GM12878 (cell line): ENCODE measurements around the gene PRM2. TPM values are rescaled to one million over a fixed set of nuclear protein-coding genes. Genes with fewer than 3 reads are reported as not detected.

Source experiments
- ATAC-seq: fragments of 200-7000 bp; cut with Tn5 transposase; 3 replicates; pipeline ENCODE4 v1.9.1; 2020; ENCODE audit warnings: mild to moderate bottlenecking, moderate library complexity
- BruUV-seq: library from RNA; stranded (reverse); fragments of 400-500 nt; replicated peaks from 2 replicates; lab custom pipeline; 2021; lab: Mats Ljungman, UMichigan
- CTCF ChIA-PET: fragments of 300-600 bp; sonication (Branson Sonifier 250); formaldehyde crosslinking; extraction: SDS; loops from one replicate; lab custom pipeline; 2021; ENCODE audit warnings: inconsistent platforms; lab: Yijun Ruan, JAX
- POLR2A ChIA-PET: fragments of 350-600 bp; formaldehyde crosslinking; extraction: SDS; loops from one replicate; lab custom pipeline; 2021; ENCODE audit warnings: inconsistent platforms; lab: Charles Lee
- RAD21 ChIA-PET: fragments of 300-600 bp; sonication (Branson Sonifier 250); formaldehyde crosslinking; loops from one replicate; lab custom pipeline; 2023; ENCODE audit warnings: antibody characterized with exemption; ENCODE audit not compliant: unreplicated experiment; lab: Charles Lee
- SMC1A ChIA-PET: fragments of 300-600 bp; sonication (Branson Sonifier 250); formaldehyde crosslinking; loops from one replicate; lab custom pipeline; 2023; ENCODE audit not compliant: unreplicated experiment, uncharacterized antibody; lab: Charles Lee
- DNase-seq: peaks from one replicate; pipeline ENCODE4 v3.0.0-alpha.2; 2011; ENCODE audit warnings: low read depth, low spot score
- FAIRE-seq: peaks from 3 replicates; lab custom pipeline; 2011; peaks lifted over from hg19 to GRCh38; lab: Jason Lieb, UNC
- H2AFZ ChIP-seq: 2 replicates; pipeline ENCODE4 v1.6.0; 2011; ENCODE audit warnings: low read depth, low read length, control low read depth; ENCODE audit not compliant: control insufficient read depth
- H3K27ac ChIP-seq: 2 replicates; pipeline ENCODE4 v1.5.1; 2011; ENCODE audit warnings: control low read depth; ENCODE audit not compliant: control insufficient read depth, insufficient read depth
- H3K27me3 ChIP-seq, 2 experiments: replicated peaks in 1 of 2; 2 replicates each; pipeline versions ENCODE4 v1.6.0 to v1.6.1; 2011; ENCODE audit warnings: low read length in 1 of 2; ENCODE audit not compliant: control insufficient read depth in 2 of 2, insufficient read depth in 2 of 2
- H3K36me3 ChIP-seq, 2 experiments: 2 replicates each; pipeline ENCODE4 v1.5.1; 2011; ENCODE audit warnings: low read length in 1 of 2; ENCODE audit not compliant: control insufficient read depth in 2 of 2, insufficient read depth in 2 of 2
- H3K4me1 ChIP-seq: 2 replicates; pipeline ENCODE4 v1.6.1; 2011; ENCODE audit warnings: mild to moderate bottlenecking, low read length, moderate library complexity, mixed read lengths; ENCODE audit not compliant: control insufficient read depth, insufficient read depth
- H3K4me2 ChIP-seq: 2 replicates; pipeline ENCODE4 v1.6.0; 2011; ENCODE audit warnings: control low read depth; ENCODE audit not compliant: control insufficient read depth, insufficient read depth
- H3K4me3 ChIP-seq: fragments of 200-600 bp; sonication (generic); 2 replicates; pipeline ENCODE4 v1.5.1; 2016
- H3K79me2 ChIP-seq: 2 replicates; pipeline ENCODE4 v1.6.0; 2011; ENCODE audit warnings: low read length; ENCODE audit not compliant: control insufficient read depth, insufficient read depth
- H3K9ac ChIP-seq: 2 replicates; pipeline ENCODE4 v1.8.0; 2011; ENCODE audit warnings: low read length, control low read depth, mixed read lengths; ENCODE audit not compliant: control insufficient read depth, insufficient read depth
- H3K9me3 ChIP-seq: replicated peaks from 3 replicates; pipeline ENCODE4 v1.5.1; 2011; ENCODE audit warnings: mild to moderate bottlenecking, low read length; ENCODE audit not compliant: control insufficient read depth, insufficient read depth
- H4K20me1 ChIP-seq: 2 replicates; pipeline ENCODE4 v1.6.0; 2011; ENCODE audit not compliant: control insufficient read depth, insufficient read depth
- NRF1 ChIP-seq: conservative IDR thresholded peaks from 2 replicates; pipeline ENCODE4 v1.6.1; 2011; ENCODE audit warnings: mild to moderate bottlenecking, low read depth, low read length, improper control_type of control experiment
- POLR2AphosphoS5 ChIP-seq: IDR thresholded peaks from 2 replicates; pipeline ENCODE4 v1.6.1; 2011; ENCODE audit warnings: mild to moderate bottlenecking, low read length, inconsistent platforms
- TCF12 ChIP-seq: IDR thresholded peaks from 2 replicates; pipeline ENCODE4 v1.6.1; 2011; ENCODE audit warnings: low read depth, mild to moderate bottlenecking, low read length
- ZNF274 ChIP-seq: IDR thresholded peaks from one replicate; pipeline ENCODE4 v1.8.0; 2011; ENCODE audit not compliant: insufficient read length, insufficient read depth
- ZNF384 ChIP-seq: IDR thresholded peaks from 2 replicates; pipeline ENCODE4 v1.6.1; 2012; ENCODE audit warnings: low read depth, mild to moderate bottlenecking, low read length, improper control_type of control experiment, borderline replicate concordance
- WGBS: methylation state at CpG from one replicate; pipeline ENCODE4 v1.1.6; 2016; ENCODE audit warnings: low lambda C conversion rate; ENCODE audit not compliant: insufficient replicate concordance, insufficient coverage; ENCODE audit errors: missing lambda C conversion rate; 5-methylcytosine and 5-hydroxymethylcytosine counted together
- in situ Hi-C: fragments of 300-500 bp; cut with MboI; formaldehyde crosslinking; loops from 9 replicates; pipeline ENCODE4 v1.14.3; 2018; ENCODE audit warnings: mixed read lengths
- intact Hi-C: fragments of 100-400 bp; cut with micrococcal nuclease; formaldehyde crosslinking; loops from one replicate; pipeline ENCODE4 v1.14.2; 2022; ENCODE audit not compliant: unreplicated experiment
- polyA plus RNA-seq, 11 experiments: library from polyadenylated mRNA; depleted of rRNA in 4 of 11; unstranded in 6 of 11; stranded (reverse) in 5 of 11; fragments of >200 nt; fragmentation: Nextera tagmentation in 4 of 11; fragmentation: Illumina TruSeq in 1 of 11; extraction: Ambion mirVana in 4 of 11; extraction: Trizol in 1 of 11; gene quantifications; 1 replicate in 1 of 11; 2 replicates in 10 of 11; pipeline versions ENCODE4 v1.2.1 to v1.2.3, GENCODE V29; 2011 to 2016; ENCODE audit warnings: inconsistent platforms in 2 of 11, missing spikeins in 2 of 11, low read depth in 1 of 11
- total RNA-seq, 4 experiments: library from RNA; depleted of rRNA in 3 of 4; stranded (reverse); fragments of >200 nt in 3 of 4; fragmentation: Illumina TruSeq in 1 of 4; extraction: Trizol in 1 of 4; gene quantifications; 2 replicates each; pipeline versions ENCODE4 v1.2.1 to v1.2.3, GENCODE V29; 2013 to 2021
- TF ChIP-seq, protein P1 (sequence below): fragments of 450-650 bp; IDR thresholded peaks from 2 replicates; pipeline ENCODE4 v1.6.1; 2018; ENCODE audit warnings: mild to moderate bottlenecking, low read depth, moderate library complexity; ENCODE audit not compliant: partially characterized antibody
- TF ChIP-seq, protein P2 (sequence below): IDR thresholded peaks from 2 replicates; pipeline ENCODE4 v1.6.1; 2011; ENCODE audit warnings: mild to moderate bottlenecking, low read depth, low read length, moderate library complexity; ENCODE audit not compliant: insufficient replicate concordance
- TF ChIP-seq, protein P3 (sequence below): fragments of 450-650 bp; IDR thresholded peaks from 2 replicates; pipeline ENCODE4 v1.6.1; 2018; ENCODE audit warnings: borderline replicate concordance, mild to moderate bottlenecking; ENCODE audit not compliant: partially characterized antibody
- TF ChIP-seq, protein P4 (sequence below): fragments of 450-650 bp; IDR thresholded peaks from 2 replicates; pipeline ENCODE4 v1.6.1; 2017; ENCODE audit warnings: mild to moderate bottlenecking, low read depth, inconsistent platforms; ENCODE audit not compliant: poor library complexity, severe bottlenecking

PRM2 gene
- total and polyA plus RNA-seq, 10 of the 15 experiments (the other 5 are each of a cell fraction or from before 2014, with no cell fraction given), result not detected

DNA sequence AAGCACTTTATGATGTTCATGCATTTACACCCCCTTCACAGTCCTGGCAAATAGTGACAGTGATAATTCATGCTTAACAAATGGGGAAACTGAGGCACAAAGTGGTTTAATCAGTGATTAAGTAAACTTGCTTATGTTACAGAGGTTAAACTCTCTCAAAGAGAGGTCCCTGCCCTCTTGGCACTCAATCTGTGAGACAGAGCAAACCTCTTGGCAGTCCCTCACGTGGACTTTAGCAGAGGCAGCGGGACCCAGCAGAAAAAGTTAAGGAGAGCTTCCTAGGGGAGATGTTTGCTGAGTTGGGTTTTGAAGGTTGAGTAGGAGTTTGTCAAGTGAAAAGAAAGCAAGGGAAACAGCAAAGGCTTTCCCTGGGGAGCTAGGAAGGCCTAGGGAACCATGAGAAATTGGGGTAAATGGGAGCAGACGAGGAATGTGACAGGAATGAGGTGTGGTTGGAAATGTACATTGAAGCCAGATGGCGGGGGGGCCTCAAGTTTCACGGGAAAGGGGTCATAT lies 31.0 kb downstream of the PRM2 start:
- 72% methylated on average over 5 of the region's 5 CpGs for WGBS
- Histone ChIP-seq H3K4me1 (peaks cover 12% of the 10 kb centered on the region), H3K4me2 (no peak overlapping the region), H3K27me3 (no peaks in the 10 kb centered on the region), H3K4me3 (no peak overlapping the region), H3K9ac (no peak overlapping the region), H3K79me2 (no peaks in the 10 kb centered on the region), H4K20me1 (no peaks in the 10 kb centered on the region), H3K36me3 (no peaks in the 10 kb centered on the region), H2AFZ (no peak overlapping the region), H3K9me3 (no peaks in the 10 kb centered on the region; the same call in 2 of the 3 replicates), H3K27ac (no peak overlapping the region)
- POLR2A ChIA-PET, result interaction anchor here (0.6 to 1.4 kb wide), 2 partner anchors 9 to 344 kb away, joined by 4 to 6 read pairs; no protein-coding TSS in a partner anchor
- CTCF ChIA-PET, result no interaction called here
- in situ Hi-C loops, result no loop called here
- SMC1A ChIA-PET, result interaction anchor here (1.0 to 3.3 kb wide), 7 partner anchors 8 to 281 kb away, joined by 3 to 15 read pairs (median 4); no protein-coding TSS in a partner anchor
- no TSS peak for BruUV-seq
- ATAC-seq (no peak), DNase-seq (no peak), FAIRE-seq (no peak)
- intact Hi-C loops, result no loop called here
- RAD21 ChIA-PET, result interaction anchor here (0.6 to 3.3 kb wide), 4 partner anchors 20 to 55 kb away, joined by 3 to 13 read pairs (median 5); no protein-coding TSS in a partner anchor
- TF ChIP-seq, protein P1, sequence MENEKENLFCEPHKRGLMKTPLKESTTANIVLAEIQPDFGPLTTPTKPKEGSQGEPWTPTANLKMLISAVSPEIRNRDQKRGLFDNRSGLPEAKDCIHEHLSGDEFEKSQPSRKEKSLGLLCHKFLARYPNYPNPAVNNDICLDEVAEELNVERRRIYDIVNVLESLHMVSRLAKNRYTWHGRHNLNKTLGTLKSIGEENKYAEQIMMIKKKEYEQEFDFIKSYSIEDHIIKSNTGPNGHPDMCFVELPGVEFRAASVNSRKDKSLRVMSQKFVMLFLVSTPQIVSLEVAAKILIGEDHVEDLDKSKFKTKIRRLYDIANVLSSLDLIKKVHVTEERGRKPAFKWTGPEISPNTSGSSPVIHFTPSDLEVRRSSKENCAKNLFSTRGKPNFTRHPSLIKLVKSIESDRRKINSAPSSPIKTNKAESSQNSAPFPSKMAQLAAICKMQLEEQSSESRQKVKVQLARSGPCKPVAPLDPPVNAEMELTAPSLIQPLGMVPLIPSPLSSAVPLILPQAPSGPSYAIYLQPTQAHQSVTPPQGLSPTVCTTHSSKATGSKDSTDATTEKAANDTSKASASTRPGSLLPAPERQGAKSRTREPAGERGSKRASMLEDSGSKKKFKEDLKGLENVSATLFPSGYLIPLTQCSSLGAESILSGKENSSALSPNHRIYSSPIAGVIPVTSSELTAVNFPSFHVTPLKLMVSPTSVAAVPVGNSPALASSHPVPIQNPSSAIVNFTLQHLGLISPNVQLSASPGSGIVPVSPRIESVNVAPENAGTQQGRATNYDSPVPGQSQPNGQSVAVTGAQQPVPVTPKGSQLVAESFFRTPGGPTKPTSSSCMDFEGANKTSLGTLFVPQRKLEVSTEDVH, result no peak
- TF ChIP-seq NRF1 (no peak), POLR2AphosphoS5 (no peak), ZNF274 (no peak), TCF12 (no peak), ZNF384 (no peak)
- TF ChIP-seq, protein P2, sequence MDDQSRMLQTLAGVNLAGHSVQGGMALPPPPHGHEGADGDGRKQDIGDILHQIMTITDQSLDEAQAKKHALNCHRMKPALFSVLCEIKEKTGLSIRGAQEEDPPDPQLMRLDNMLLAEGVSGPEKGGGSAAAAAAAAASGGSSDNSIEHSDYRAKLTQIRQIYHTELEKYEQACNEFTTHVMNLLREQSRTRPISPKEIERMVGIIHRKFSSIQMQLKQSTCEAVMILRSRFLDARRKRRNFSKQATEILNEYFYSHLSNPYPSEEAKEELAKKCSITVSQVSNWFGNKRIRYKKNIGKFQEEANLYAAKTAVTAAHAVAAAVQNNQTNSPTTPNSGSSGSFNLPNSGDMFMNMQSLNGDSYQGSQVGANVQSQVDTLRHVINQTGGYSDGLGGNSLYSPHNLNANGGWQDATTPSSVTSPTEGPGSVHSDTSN, result no peak
- TF ChIP-seq, protein P3, sequence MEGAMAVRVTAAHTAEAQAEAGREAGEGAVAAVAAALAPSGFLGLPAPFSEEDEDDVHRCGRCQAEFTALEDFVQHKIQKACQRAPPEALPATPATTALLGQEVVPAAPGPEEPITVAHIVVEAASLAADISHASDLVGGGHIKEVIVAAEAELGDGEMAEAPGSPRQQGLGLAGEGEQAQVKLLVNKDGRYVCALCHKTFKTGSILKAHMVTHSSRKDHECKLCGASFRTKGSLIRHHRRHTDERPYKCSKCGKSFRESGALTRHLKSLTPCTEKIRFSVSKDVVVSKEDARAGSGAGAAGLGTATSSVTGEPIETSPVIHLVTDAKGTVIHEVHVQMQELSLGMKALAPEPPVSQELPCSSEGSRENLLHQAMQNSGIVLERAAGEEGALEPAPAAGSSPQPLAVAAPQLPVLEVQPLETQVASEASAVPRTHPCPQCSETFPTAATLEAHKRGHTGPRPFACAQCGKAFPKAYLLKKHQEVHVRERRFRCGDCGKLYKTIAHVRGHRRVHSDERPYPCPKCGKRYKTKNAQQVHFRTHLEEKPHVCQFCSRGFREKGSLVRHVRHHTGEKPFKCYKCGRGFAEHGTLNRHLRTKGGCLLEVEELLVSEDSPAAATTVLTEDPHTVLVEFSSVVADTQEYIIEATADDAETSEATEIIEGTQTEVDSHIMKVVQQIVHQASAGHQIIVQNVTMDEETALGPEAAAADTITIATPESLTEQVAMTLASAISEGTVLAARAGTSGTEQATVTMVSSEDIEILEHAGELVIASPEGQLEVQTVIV, result no peak
- TF ChIP-seq, protein P4, sequence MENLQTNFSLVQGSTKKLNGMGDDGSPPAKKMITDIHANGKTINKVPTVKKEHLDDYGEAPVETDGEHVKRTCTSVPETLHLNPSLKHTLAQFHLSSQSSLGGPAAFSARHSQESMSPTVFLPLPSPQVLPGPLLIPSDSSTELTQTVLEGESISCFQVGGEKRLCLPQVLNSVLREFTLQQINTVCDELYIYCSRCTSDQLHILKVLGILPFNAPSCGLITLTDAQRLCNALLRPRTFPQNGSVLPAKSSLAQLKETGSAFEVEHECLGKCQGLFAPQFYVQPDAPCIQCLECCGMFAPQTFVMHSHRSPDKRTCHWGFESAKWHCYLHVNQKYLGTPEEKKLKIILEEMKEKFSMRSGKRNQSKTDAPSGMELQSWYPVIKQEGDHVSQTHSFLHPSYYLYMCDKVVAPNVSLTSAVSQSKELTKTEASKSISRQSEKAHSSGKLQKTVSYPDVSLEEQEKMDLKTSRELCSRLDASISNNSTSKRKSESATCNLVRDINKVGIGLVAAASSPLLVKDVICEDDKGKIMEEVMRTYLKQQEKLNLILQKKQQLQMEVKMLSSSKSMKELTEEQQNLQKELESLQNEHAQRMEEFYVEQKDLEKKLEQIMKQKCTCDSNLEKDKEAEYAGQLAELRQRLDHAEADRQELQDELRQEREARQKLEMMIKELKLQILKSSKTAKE, result no peak
